DOHH2 (cell line): Measurements from ENCODE around the gene NFIA.

Source experiments
- H3F3A ChIP-seq: fragments of 200-600 bp; sonication (generic), shearing (Covaris generic); 2 replicates; pipeline ENCODE4 v1.6.0; 2016; ENCODE audit warnings: antibody characterized with exemption, mild to moderate bottlenecking; ENCODE audit not compliant: control insufficient read depth, insufficient read depth
- H3K27ac ChIP-seq: fragments of 200-600 bp; sonication (generic); 2 replicates; pipeline ENCODE4 v1.5.1; 2014; ENCODE audit warnings: low read depth, mild to moderate bottlenecking, low read length, moderate library complexity
- H3K27me3 ChIP-seq: fragments of 200-600 bp; sonication (generic); 2 replicates; pipeline ENCODE4 v1.6.1; 2014; ENCODE audit warnings: mild to moderate bottlenecking, low read length, mixed read lengths; ENCODE audit not compliant: control insufficient read depth
- H3K36me3 ChIP-seq: fragments of 200-600 bp; sonication (generic); 2 replicates; pipeline ENCODE4 v1.6.1; 2014; ENCODE audit warnings: mild to moderate bottlenecking, low read length, moderate library complexity, mixed read lengths; ENCODE audit not compliant: control insufficient read depth
- H3K4me1 ChIP-seq: fragments of 200-600 bp; sonication (generic); 2 replicates; pipeline ENCODE4 v1.6.1; 2014; ENCODE audit warnings: mild to moderate bottlenecking, low read length, mixed read lengths; ENCODE audit not compliant: control insufficient read depth
- H3K4me2 ChIP-seq: fragments of 200-600 bp; sonication (generic); 2 replicates; pipeline ENCODE4 v1.6.0; 2014; ENCODE audit warnings: mild to moderate bottlenecking, low read length, moderate library complexity
- H3K4me3 ChIP-seq: fragments of 200-600 bp; sonication (generic); 2 replicates; pipeline ENCODE4 v1.5.1; 2014; ENCODE audit warnings: mild to moderate bottlenecking, low read length, mixed read lengths
- H3K79me2 ChIP-seq: fragments of 200-600 bp; sonication (generic); 2 replicates; pipeline ENCODE4 v1.6.1; 2014; ENCODE audit warnings: mild to moderate bottlenecking, low read length, mixed read lengths; ENCODE audit not compliant: control insufficient read depth
- H3K9me2 ChIP-seq: fragments of 200-600 bp; sonication (generic); replicated peaks from 2 replicates; pipeline ENCODE4 v1.6.1; 2014; ENCODE audit warnings: mild to moderate bottlenecking, low read length, mixed read lengths; ENCODE audit not compliant: control insufficient read depth
- H3K9me3 ChIP-seq: fragments of 200-600 bp; sonication (generic); 2 replicates; pipeline ENCODE4 v1.6.1; 2014; ENCODE audit warnings: antibody characterized with exemption, low read length, mixed read lengths; ENCODE audit not compliant: control insufficient read depth, insufficient read depth
- H4K20me1 ChIP-seq: fragments of 200-600 bp; sonication (generic); 2 replicates; pipeline ENCODE4 v1.6.0; 2014; ENCODE audit warnings: low read depth, mild to moderate bottlenecking, antibody characterized with exemption, low read length, moderate library complexity; ENCODE audit not compliant: control insufficient read depth, insufficient read depth
- CTCF ChIP-seq: fragments of 200-600 bp; sonication (generic); IDR thresholded peaks from one replicate; pipeline ENCODE4 v1.5.1; 2014; ENCODE audit warnings: antibody characterized with exemption, mild to moderate bottlenecking, low read depth, low read length; ENCODE audit not compliant: poor library complexity, severe bottlenecking
- EZH2phosphoT487 ChIP-seq: fragments of 200-600 bp; sonication (generic); IDR thresholded peaks from 2 replicates; pipeline ENCODE4 v1.6.1; 2017; ENCODE audit warnings: borderline replicate concordance, mild to moderate bottlenecking, antibody characterized with exemption, low read length, moderate library complexity, mixed read lengths

The NFIA gene

GRCh38 chr1:61190618-61191432, 108.5 kb downstream of the NFIA start:
- Histone ChIP-seq H3K4me2 (no peak overlapping the region), H3K36me3 (no peaks in the 10 kb centered on the region), H3K27ac (no peak overlapping the region), H4K20me1 (no peaks in the 10 kb centered on the region), H3K9me3 (no peaks in the 10 kb centered on the region), H3K4me1 (no peaks in the 10 kb centered on the region), H3K9me2 (no peaks in the 10 kb centered on the region), H3K79me2 (no peaks in the 10 kb centered on the region), H3F3A (no peaks in the 10 kb centered on the region), H3K27me3 (no peaks in the 10 kb centered on the region), H3K4me3 (no peak overlapping the region)
- TF ChIP-seq CTCF (no peak), EZH2phosphoT487 (no peak)

- Histone ChIP-seq H3K79me2 (no peaks in the 10 kb centered on the region), H3K9me2 (no peaks in the 10 kb centered on the region), H3K9me3 (no peaks in the 10 kb centered on the region), H3K4me1 (no peaks in the 10 kb centered on the region), H3K27ac (no peak overlapping the region), H3K27me3 (no peaks in the 10 kb centered on the region), H3K4me3 (no peak overlapping the region), H4K20me1 (no peaks in the 10 kb centered on the region), H3F3A (no peaks in the 10 kb centered on the region), H3K4me2 (no peak overlapping the region), H3K36me3 (no peaks in the 10 kb centered on the region)
- TF ChIP-seq EZH2phosphoT487: no peak
- TF ChIP-seq CTCF: no peak
Measured at GRCh38 chr1:61191433-61191720, 109.0 kb downstream of the NFIA start.

- Histone ChIP-seq H3K9me2 (no peaks in the 10 kb centered on the region), H3F3A (no peaks in the 10 kb centered on the region), H3K27me3 (no peaks in the 10 kb centered on the region), H3K4me3 (no peak overlapping the region), H3K4me2 (no peak overlapping the region), H3K9me3 (no peaks in the 10 kb centered on the region), H4K20me1 (no peaks in the 10 kb centered on the region), H3K36me3 (no peaks in the 10 kb centered on the region), H3K4me1 (no peaks in the 10 kb centered on the region), H3K79me2 (no peaks in the 10 kb centered on the region), H3K27ac (no peak overlapping the region)
- no peak for TF ChIP-seq CTCF
- TF ChIP-seq EZH2phosphoT487: no peak
Measured at GRCh38 chr1:61192663-61193330, 110.4 kb downstream of the NFIA start.
